NK-92 (cell line): ENCODE measurements around the gene CRB2.

Source experiments
- DNase-seq: peaks from one replicate; lab custom pipeline; 2025; ENCODE audit not compliant: unreplicated experiment; lab: John Stamatoyannopoulos, UW

Gene CRB2

DNA sequence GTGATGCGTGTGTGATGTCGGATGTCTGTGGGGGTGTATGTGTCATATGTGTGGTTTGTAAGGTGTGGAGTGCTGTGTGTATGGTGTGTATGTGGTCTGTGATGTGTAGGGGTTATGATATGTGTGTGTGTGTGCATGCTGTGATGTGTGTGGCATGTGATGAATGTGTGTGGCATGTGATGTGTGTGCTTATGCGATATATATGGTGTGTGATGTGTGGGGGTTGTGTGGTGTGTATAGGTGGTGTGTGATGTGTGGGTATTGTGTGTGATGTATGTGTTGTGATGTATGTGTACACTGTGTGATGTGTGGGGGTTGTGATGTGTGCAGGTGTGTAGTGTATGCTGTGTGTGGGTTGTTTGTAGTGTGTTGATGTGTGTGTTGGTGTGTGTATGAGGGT, 9.2 kb upstream of the CRB2 start:
- DNase-seq, result no peak

DNA sequence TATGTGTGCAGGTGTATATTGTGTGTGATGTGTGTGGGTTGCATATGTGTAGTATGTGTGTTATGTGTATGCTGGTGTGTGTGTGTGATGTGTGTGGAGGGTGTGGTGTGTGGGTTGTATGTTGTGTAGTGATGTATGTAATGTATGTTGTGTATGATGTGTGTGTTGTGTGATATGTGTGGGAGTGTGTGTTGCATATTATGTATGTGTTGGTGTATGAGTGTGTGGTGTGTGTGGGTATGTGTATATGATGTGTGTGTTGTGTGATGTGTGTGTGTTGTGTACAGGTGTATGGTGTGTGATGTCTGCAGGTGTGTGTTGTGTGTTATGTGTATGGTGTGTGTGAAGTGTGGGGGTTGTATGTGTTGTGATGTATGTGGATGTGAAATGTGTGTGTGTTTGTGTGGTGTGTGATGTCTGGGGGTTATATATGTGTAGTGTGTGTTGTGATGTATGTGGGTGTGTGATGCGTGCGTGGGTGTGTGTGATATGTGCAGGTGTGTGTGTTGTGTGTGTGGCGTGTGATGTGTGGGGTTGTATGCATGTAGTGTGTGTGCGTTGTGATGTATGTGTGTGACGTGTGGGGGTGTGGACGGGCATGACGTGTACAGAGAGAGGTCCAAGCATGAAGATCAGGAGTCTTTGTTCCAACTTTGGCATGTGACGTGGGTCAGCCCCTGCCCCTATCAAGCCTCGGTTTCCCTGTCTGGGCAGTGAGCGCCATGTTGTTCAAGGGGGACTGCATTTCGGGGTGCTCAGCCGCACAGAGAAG, 8.5 kb upstream of the CRB2 start:
- no peak for DNase-seq

DNA sequence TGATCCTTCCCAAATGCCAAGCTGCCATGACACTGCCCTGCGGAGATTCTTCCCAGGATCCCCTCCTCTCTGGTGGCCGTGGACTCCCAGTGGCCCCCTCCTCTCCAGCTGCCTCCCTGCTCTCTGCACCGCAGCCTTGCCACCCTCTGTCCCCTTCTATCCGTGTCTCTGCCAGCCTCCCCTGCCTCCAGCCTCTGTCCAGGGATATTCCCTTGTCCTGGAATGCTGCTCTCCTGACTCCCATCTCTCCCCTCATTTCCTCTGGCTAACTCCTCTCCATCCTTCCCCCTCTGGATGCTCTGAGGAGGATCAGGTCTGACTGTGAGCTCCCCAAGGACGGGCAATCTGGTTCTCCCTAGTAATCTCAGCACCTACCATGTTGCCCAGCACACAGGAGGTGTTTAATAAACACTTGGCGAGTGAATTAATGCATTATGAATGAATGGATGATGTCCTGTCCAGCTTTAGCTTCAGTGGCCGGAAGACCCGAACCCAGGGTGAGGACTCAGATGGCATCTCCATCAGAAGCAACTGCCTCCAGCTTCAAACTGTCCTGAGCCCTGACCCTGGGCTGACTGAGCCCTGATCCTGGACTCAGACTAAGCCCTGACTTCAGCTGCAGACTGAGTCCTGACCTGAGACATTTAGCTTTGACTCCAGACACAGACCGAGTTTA, 7.5 kb upstream of the CRB2 start:
- no peak for DNase-seq

DNA sequence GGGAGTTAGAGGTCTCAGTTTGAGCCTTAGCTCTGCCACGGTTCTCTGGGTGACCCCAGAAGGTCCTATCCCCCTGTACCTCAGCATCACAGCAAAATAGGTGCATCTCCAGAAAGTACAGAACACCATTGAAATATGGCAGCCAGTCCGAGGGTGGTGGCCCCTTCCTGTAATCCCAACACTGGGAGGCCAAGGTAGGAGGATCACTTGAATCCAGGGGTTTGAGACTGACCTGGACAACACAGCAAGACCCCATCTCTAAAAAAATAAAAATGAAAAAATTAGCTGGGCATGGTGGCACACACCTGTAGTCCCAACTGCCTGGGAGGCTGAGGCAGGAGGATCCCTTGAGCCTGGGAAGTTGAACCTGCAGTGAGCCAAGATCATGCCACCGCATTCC, 7.0 kb upstream of the CRB2 start:
- no peak for DNase-seq

DNA sequence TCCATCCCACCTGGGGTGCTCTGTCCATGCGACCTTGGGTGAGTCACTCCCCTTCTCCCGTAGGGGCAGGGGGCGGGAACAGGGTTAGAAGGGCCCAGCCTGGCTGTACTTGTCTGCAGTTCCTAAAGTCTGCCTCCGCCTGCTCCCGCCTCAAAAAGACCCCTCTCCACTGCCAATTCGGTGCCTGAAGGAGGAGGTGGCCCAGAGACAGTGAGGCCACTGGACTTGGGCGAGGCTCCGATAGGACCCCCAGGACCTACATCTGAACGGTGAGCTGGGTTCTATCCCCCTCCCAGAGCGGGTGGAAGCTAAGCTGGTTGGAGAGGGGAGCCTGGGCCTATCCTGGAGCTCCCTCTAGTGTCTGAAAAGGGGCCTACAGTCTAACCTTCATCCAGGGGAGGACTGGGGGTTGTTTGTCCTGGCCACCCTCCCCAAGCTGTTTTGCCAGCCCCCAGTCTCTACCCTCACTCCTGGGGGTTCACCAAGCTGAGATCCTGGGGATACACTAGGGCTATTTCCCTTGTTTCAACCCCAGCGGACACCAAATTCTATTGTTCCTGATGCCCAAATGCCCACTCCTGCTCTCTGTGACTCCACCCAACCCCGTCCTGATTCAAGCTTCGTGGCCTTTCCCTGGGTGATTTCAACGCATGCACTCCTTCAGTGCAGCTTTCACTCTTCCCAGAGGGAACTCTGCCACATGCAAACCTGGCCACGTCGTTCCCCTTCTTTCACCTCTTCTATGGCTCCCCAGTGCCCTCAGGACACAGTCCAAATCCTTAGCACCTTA, 6.1 kb upstream of the CRB2 start:
- no peak for DNase-seq

DNA sequence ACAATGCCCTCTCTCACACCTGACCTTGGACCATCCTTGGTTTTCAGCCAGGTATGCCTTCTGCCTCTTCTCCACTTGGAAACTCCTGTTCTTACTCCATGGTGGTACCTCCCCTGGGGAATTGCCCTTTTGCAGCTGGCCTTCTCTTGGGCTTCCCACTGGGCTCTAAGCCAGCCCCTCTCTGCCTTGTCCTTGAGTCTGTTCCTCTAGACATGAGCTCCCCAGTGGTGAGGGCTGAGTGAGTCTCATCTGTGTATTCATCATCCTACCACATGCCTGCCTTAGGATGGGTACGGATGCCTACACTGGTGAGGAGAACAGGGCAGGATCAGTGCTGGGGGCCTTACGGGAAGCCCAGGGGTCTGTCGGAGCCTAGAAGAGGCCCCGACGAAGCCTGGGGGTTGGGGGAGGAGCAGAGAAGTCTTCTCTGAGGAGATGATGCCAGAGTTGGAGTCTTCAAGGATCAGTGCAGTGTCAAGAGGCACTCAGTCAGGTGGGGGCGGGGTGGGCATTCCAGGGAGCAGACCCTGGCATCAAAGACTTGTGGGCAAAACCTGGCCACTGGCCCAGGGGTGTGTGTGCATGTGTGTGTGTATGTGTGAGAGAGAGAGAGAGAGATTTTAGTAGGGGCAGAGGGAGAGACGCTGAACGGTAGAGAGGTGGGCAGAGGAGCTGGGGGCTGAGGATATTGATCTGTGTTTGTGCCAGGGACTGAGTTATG, 5.2 kb upstream of the CRB2 start:
- no peak for DNase-seq

DNA sequence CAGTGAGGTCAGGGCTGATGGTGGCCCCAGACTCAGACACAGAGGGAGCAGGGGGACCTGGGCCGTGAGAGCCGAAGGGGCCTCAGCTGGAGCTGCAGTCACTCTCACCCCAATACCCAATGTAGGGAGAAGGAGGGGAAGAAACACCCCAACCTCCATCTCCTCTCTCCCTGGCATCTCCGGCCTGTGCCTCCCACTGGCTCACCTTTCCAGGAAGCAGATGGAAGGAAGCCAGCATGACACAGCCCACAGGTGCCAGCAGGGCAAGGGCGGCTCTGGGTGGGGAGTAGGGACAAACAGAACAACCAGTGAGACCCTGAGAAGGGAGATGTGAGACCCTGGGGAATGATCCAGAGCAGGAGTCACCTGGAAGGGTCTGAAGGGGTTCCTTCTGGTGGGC, 3.0 kb upstream of the CRB2 start:
- DNase-seq, result no peak

DNA sequence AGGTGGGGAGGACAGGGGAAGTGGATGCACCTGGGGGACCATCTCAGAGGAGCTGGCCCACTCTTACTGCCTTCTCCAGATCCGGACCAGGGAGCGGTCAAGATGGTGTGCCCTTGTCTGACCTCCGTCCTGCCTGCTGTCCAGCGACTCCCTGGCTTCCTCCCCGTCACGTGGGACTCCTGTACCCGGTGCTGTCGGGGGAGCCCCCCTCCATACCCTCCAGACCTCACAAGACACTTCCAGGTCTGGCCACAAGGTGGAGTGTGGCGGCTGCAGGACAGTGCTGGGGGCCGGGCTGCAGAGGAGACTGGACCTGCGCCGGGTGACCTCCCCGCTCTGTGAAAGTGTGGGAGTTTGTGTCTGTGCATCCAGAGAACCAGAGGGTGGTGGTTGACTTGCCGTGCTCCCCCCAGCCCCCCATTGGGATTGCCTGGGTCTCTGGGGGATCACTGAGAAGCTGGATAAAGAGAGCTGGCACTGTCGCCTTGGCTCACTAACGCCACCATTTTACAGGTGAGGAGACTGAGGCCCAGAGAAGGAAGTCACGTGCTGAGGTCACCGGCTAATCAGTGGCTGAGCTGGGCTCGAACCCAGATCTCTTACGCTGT, 1.9 kb upstream of the CRB2 start:
- DNase-seq, result no peak

DNA sequence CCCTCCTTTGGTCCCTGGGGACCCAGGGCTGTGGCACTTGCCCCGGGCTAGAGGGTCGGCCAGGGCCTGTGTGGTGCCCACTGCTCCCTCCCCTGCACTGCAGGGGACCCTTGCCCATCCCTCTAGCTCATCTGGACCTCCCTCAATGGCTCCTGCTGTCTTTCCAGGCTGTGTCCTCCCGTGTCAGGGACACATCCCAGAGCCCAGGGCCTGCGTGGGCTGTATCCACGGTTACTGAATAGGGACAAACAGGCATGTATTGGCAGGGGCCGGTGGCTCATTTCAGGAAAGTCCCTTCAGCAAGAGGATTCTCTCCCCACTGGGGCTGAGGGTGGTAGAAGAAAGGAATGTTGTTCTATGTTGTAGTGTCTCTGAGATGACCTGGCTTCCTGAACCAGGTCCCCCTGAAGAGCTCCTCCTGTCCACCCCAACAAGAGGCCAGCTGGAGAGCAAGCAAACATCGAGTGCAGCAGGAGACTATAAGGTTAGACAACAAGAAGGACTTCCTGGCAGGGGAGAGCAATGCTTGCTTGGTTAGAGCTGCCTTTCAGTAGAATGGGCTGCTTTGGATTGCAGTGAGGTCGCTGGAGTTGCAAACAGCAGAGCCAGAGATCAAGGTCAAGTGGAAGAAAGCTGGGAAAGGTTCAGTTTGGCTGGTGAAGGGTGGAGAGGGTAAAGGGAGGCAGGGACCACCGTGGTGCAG, 1.0 kb upstream of the CRB2 start:
- DNase-seq, result no peak

DNA sequence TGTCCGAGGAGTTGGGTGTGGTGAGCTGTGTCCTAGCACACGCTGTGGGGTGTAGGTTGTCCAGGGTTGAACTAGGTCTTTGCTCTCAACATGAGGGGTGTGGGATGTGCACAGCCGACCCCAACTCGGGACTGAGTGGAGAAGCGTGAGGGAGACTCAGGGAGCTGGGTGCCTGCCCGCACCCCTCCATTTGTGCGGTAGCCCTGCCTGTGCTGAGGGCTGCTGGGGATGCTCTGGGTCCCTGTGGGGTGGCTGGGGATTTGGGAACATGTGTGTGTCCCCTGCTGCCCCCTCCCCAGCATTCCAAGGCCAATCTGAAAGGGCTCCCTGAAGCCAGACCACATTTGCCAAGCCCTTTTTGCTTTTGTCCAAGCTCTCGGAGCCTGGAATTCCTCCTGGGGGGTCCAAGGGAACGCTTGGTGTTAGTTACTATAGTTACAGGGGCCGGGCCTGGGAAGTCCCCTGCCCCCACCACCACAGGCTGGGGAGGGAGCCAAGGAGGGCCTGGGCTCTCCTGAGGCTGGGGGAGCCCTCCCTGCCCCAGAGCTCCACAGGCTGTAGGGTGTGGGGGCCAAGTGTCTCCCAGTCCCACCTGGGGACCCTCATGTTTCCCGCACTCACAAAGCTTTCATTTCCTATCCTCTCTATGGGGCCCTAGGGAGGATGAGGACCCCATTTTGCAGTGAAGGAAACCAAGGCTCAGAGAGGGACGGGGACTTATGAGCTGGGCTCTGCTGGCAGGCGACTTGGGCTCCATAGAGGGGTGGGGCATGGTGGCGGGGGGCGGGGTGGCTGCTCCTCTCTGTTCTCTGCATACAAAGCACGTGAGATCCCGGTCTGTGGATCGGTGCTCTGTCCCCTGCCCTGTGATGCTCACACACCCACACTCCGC, 1.1 kb downstream of the CRB2 start:
- no peak for DNase-seq

DNA sequence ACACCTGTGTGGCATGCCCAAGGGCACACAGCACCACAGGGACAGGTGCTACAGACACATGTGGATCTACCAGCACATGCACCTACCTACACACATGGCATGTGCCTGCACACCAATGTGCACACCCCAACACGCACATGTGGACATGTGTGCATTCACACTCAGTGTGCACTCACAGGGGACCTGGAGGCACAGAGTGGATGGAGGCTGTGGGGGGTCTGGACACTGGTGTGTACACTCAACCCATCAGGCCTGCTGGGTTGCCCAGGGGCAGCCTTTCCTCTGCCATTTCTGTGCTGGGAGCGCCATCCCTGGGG, 1.7 kb downstream of the CRB2 start:
- DNase-seq, result no peak

DNA sequence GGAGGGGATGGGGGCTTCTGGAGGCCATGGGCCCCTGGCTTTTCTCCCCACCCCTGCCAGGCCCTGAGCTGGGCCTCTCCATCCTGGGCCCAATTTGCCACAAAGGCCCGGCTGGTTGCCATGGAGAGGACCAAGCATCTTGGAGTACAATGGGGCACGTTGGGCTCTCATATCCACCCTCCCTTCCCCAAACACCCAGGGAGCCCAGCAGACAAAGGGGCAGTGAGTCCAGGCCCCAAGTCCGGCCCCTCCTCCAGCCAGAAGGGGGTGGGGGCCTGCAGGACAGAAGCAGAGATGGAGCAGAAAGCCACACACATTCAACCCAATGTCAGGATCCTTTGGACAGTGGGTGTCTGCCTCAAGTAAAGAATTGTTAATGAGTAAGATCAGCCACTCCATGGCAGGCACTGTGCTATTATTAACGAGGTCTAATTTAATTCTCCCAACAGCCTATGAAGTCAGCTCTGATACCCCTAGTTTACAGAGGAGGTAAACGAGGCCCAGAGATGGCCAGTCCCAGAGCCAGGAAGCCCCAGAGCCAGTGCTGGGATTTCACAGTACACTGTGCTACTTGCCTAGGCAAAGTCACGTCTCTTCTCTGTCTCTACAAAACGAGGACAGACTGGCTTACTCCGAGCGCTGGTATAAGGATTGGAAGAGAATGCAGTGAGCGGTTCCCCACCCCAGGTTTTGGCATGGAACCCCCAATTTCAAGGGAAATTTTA, 2.3 kb downstream of the CRB2 start:
- no peak for DNase-seq

DNA sequence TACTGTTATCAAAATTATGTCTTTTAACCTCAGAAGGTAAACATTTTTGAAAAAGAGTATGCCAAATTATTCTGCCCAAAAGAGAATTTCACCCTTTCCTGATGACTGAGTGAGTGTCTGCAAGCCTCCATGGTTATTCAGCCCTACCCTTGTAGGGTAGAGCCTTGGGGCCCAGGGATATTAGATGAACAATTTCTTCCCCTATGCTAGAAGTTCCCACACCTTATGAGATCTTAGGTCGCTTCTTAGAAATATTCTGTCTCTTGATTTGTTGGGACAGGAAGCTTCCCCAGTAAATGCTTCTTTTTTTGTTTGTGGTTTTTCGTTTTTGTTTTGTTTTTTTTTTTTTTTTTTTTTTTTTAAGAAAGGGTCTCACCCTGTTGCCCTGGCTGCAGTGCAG, 3.1 kb downstream of the CRB2 start:
- no peak for DNase-seq

DNA sequence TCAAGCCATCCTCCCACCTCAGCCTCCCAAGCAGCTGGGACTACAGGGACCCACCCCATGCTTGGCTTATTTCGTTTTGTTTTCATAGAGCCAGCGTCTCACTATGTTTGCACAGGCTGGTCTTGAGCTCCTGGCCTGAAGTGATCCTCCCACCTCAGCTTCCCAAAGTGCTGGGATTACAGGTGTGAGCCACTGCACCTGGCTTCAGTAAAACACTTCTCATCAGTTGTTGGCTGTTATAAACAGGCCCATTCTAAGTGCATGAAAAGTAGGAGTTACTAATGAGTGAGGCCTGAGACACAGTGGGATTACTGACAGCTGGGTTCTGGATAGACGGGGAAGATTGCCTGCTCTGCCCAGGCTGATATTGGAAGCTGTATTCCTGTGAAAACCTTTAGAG, 3.5 kb downstream of the CRB2 start:
- DNase-seq, result no peak

DNA sequence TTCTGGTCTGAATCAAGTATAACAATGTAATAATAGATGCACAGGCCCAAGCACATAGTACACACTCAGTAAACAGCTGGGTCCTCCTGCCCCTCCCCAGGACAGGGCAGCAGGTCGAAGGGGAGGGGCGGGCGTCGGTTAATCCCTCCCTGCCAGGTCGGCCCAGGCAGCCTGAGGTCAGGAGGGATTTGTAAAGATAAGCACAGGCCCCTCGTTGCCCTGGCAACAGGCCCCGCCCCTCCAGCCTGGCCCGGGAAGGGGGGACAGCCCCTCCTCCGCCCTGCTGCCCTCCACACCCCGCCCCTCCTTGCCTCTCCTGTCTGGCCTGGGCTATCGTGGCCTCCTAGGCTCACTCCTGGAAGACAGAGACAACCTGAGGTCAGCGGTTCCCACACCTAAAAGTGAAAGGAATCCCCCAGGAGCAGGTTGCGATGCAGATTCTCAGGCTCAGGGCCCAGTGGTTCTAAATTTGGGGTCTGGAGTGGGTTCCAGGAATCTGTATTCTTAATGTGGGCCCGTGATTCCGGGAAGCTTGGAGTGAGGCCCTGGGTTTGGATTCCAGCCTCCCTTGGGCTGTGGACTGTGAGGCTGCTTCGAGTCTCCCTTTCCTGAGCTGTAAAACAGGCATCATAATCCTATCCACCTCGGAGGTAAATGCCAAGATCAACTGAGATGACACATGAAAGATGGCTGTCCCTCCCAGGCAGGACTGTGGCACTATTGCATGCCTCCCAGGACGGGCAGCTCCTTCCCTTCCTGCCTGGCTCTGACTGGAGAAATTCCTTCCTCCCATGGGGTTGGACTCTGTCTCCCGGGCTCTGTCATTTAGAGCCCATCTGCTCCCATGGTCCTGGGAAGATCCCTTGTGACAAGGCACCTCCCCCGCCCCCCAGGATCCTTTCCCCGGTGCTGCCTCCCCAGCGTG, 4.4 kb downstream of the CRB2 start:
- no peak for DNase-seq

DNA sequence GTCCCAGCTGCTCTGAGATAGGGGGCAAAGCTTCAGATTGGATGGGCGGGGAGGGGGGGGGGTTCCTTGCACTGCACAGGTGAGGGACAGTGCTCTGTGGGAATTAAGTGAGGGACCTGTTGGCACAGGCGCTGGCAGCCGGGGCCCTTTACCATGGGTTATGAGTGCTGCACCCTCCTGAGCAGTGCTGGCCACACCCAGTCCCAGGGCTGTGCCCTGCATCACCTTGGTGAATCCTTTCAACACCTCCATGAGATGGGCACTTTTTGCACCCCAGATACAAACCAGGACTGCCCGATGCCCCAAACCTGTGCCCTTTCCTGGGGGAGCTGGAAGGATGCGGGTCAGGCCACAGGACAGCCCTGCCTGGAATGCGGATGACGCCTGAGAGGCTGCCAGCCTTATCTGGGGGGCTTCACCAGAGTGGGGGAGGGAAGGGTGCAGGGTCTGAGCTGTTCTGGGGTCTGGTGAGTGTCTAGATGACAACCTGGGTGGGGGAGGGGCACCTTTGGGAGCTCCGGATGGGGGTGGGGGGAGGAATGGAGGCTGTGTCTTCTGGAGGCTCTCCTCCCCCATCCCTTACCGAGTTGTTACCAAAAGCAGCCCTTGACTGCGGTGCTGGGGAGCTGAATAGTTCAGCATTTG, 5.2 kb downstream of the CRB2 start:
- no peak for DNase-seq

DNA sequence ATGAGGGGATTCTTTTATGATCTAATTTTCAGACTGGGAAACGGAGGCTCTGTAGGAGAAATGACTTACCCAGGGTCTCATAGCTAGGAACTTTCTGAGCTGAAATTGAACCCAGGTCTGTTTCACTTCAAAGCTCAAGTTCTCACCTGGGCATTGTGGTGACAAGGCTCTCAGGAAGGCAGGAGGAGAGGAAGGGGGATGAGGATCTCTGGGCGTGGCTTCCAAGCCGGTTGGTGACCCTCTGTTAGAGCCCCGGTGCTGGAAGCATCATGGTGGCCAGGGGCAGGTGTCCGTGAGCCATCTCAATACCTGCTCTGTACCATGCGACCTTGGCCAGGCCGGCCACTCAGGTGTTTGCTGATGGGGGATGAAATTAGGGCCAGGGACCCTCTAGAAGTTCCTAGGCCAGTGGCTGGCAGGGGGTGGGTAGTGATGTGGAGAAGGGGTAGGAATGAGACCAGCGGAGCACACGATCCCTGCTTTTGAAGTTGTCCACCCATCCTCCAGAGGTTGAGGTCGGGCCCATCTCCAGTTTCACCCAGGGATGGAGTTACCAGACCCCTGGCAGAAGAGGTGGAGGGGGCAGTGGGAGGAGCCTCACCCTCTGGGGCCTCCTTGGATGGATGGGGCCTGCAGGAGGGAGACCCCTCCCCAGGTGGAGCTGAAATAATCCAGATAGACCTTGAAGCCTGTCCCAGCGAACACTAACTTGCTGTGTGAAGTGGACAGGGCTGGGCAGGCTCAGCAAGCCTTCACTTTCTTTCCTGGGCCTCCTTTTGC, 5.9 kb downstream of the CRB2 start:
- DNase-seq, result no peak
